ENCODE measurements around the gene RND1. TPM values are rescaled to one million over a fixed set of nuclear protein-coding genes. Genes with fewer than 3 reads are reported as not detected.

The RND1 gene
- polyA plus RNA-seq, 2 of the 4 experiments (the other 2 are of a cell fraction), result 26.5 to 37.8 TPM

DNA sequence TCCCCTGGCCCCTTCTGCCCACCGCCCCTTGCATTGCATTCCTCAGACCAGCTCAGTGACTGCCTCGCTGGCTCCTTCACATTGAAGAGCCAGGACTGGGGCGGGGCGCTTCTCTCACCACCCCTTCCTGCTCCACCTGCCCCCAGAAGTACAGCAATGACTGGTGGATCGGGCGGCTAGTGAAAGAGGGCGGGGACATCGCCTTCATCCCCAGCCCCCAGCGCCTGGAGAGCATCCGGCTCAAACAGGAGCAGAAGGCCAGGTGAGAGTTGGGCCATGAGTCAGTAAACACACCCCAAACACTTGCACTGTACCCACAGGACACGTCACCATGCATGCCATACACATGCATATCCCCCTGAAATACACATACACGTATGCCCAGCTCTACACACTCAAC, 41.6 kb downstream of the RND1 start:
- DNase-seq (ENCODE audit: low read depth in 1 of 2, low spot score in 1 of 2), result no peak
- WGBS (ENCODE audit: missing lambda C conversion rate), result 96% methylated on average over 12 of the region's 12 CpGs

GRCh38 chr12:48823281-48823680, 42.4 kb downstream of the RND1 start:
- Histone ChIP-seq H3K27ac (no peak overlapping the region), H3K4me3 (no peak overlapping the region), H3K4me2 (no peak overlapping the region), H3K4me1 (0 out of 3 replicates have a peak, but pooled peaks cover under 1% of the 10 kb centered on the region), H3K9me3 (no peaks in the 10 kb centered on the region)
- CTCF ChIA-PET, result interaction anchor here (0.7 to 18.2 kb wide), 7 partner anchors 8 to 67 kb away, joined by 3 to 230 read pairs (median 4); partner anchors contain the start of gene CACNB3
- DNase-seq (ENCODE audit: low read depth in 1 of 2, low spot score in 1 of 2) (no peak), FAIRE-seq (no peak), ATAC-seq (no peak)
- POLR2A ChIA-PET, result no interaction called here
- 82% methylated on average over 11 of the region's 11 CpGs for WGBS (ENCODE audit: missing lambda C conversion rate)
- TF ChIP-seq CEBPB (IDR thresholded peaks at IDR 0.05), result no peak
- TF ChIP-seq, protein P1, sequence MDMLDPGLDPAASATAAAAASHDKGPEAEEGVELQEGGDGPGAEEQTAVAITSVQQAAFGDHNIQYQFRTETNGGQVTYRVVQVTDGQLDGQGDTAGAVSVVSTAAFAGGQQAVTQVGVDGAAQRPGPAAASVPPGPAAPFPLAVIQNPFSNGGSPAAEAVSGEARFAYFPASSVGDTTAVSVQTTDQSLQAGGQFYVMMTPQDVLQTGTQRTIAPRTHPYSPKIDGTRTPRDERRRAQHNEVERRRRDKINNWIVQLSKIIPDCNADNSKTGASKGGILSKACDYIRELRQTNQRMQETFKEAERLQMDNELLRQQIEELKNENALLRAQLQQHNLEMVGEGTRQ (IDR thresholded peaks at IDR 0.05), result no peak
- TF ChIP-seq, protein P2, sequence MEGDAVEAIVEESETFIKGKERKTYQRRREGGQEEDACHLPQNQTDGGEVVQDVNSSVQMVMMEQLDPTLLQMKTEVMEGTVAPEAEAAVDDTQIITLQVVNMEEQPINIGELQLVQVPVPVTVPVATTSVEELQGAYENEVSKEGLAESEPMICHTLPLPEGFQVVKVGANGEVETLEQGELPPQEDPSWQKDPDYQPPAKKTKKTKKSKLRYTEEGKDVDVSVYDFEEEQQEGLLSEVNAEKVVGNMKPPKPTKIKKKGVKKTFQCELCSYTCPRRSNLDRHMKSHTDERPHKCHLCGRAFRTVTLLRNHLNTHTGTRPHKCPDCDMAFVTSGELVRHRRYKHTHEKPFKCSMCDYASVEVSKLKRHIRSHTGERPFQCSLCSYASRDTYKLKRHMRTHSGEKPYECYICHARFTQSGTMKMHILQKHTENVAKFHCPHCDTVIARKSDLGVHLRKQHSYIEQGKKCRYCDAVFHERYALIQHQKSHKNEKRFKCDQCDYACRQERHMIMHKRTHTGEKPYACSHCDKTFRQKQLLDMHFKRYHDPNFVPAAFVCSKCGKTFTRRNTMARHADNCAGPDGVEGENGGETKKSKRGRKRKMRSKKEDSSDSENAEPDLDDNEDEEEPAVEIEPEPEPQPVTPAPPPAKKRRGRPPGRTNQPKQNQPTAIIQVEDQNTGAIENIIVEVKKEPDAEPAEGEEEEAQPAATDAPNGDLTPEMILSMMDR (IDR thresholded peaks at IDR 0.05), result no peak
- no peak for TF ChIP-seq ZNF302 (CRISPR knock-in tag; IDR thresholded peaks at IDR 0.05)
- no peak for TF ChIP-seq SMC3 (IDR thresholded peaks at IDR 0.05)
- TF ChIP-seq NPAS2 (CRISPR knock-in tag; IDR thresholded peaks at IDR 0.05; ENCODE audit: borderline replicate concordance), result no peak
- no peak for TF ChIP-seq CHD2 (IDR thresholded peaks at IDR 0.05; ENCODE audit: low read length, partially characterized antibody)
- no peak for TF ChIP-seq E2F6 (IDR thresholded peaks at IDR 0.05; ENCODE audit: borderline replicate concordance, low read depth)
- no peak for TF ChIP-seq RAD21 (conservative IDR thresholded peaks at IDR 0.05 in 1 of 2, IDR thresholded peaks at IDR 0.05 in 1 of 2)
- TF ChIP-seq JUNB (IDR thresholded peaks at IDR 0.05), result no peak
- no peak for TF ChIP-seq JUN (IDR thresholded peaks at IDR 0.05)
- TF ChIP-seq HDAC2 (IDR thresholded peaks at IDR 0.05), result no peak
- no peak for TF ChIP-seq HOXB13 (CRISPR knock-in tag; IDR thresholded peaks at IDR 0.05; ENCODE audit: low read depth)
- TF ChIP-seq HMGXB4 (CRISPR knock-in tag; IDR thresholded peaks at IDR 0.05; ENCODE audit: borderline replicate concordance), result no peak
- no peak for TF ChIP-seq BCL3 (IDR thresholded peaks at IDR 0.05)
- no peak for TF ChIP-seq ZC3H11A (IDR thresholded peaks at IDR 0.05)
- TF ChIP-seq FOSB (CRISPR knock-in tag; IDR thresholded peaks at IDR 0.05), result no peak
- TF ChIP-seq POLR2A (IDR thresholded peaks at IDR 0.05; ENCODE audit: low read length), result no peak
- no peak for TF ChIP-seq ZSCAN20 (CRISPR knock-in tag; IDR thresholded peaks at IDR 0.05)
- no peak for TF ChIP-seq ESRRA (IDR thresholded peaks at IDR 0.05; ENCODE audit: borderline replicate concordance, low read length)

More for the DNA sequence above, 41.6 kb downstream of the RND1 start:
- ChIA-PET CTCF (interaction anchor here (0.9 to 18.2 kb wide), 4 partner anchors 8 to 30 kb away, joined by 4 to 230 read pairs (median 6); partner anchors contain the start of gene CACNB3), POLR2A (no interaction called here)
- Histone ChIP-seq H3K27ac (no peak overlapping the region), H3K4me2 (no peak overlapping the region), H3K9me3 (no peaks in the 10 kb centered on the region), H3K4me1 (0 out of 3 replicates have a peak, but pooled peaks cover 4% of the 10 kb centered on the region), H3K4me3 (no peak overlapping the region)
- no peak for ATAC-seq
- no peak for TF ChIP-seq POLR2AphosphoS2 (conservative IDR thresholded peaks at IDR 0.05; ENCODE audit: low read length)
- no peak for TF ChIP-seq TFCP2L1 (CRISPR knock-in tag; IDR thresholded peaks at IDR 0.05)
- no peak for TF ChIP-seq TP53 (CRISPR knock-in tag; IDR thresholded peaks at IDR 0.05)
- no peak for TF ChIP-seq JUNB (IDR thresholded peaks at IDR 0.05)
- no peak for TF ChIP-seq ZC3H11A (IDR thresholded peaks at IDR 0.05)
- TF ChIP-seq POLR2A (IDR thresholded peaks at IDR 0.05; ENCODE audit: low read length), result no peak
- no peak for TF ChIP-seq RAD21 (conservative IDR thresholded peaks at IDR 0.05 in 1 of 2, IDR thresholded peaks at IDR 0.05 in 1 of 2)
- TF ChIP-seq HEYL (CRISPR knock-in tag; IDR thresholded peaks at IDR 0.05), result no peak
- TF ChIP-seq, protein P3, sequence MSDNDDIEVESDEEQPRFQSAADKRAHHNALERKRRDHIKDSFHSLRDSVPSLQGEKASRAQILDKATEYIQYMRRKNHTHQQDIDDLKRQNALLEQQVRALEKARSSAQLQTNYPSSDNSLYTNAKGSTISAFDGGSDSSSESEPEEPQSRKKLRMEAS (IDR thresholded peaks at IDR 0.05), result no peak
- FAIRE-seq, result no peak
